ENCODE data around the gene CDK9. TPM values are rescaled to one million over a fixed set of nuclear protein-coding genes. Genes with fewer than 3 reads are reported as not detected.

CDK9 gene
- total RNA-seq, 2 experiments from 2014 or later: 112 to 115 TPM

DNA sequence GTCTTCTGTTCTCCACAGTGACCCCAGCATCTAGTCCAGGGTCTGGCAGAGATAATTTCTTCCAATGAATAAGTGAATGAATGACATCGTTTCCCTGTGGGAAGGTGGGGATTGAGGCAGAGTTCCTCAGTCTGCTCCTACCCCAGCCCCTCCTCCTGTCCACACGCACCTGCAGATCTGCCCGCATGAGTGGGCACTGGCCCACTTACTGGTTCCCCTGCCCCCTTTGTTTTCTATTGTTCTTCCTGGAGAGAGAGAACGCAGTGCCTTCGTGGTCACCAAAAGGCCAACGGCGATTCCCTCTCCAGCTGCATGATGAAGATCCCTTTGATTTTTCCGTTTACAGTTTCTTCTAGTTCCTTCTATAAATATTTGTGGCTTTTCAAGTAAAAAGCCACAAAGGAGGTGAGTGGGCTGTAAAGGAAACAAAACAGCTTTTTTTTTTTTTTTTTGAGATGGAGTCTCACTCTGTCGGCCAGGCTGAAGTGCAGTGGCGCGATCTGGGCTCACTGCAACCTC is 11.1 kb downstream of the CDK9 start:
- CTCF ChIA-PET: interaction anchor here (0.6 to 1.3 kb wide), 4 partner anchors 8 to 264 kb away, joined by 3 to 5 read pairs (median 4); no protein-coding TSS in a partner anchor
- Mint-ChIP-seq H3K27me3 (no peaks in the 10 kb centered on the region), H3K4me1 (peaks cover 34% of the 10 kb centered on the region), H3K9me3 (no peaks in the 10 kb centered on the region), H3K4me3 (peak overlapping the region; percentile 35), H3K27ac (peak overlapping the region; percentile 68), H3K36me3 (ENCODE audit: low read depth) (peaks cover 20% of the 10 kb centered on the region)
- DNase-seq: no peak
- POLR2A ChIA-PET: interaction anchor here (0.6 to 4.9 kb wide), 2 partner anchors 10 to 14 kb away, joined by 3 to 44 read pairs; partner anchors contain the start of gene CDK9

GRCh38 chr9:127801955-127802575 is 16.2 kb downstream of the CDK9 start:
- no peaks in the 10 kb centered on the region for H3K27me3 Mint-ChIP-seq
- peaks cover 39% of the 10 kb centered on the region for H3K4me1 Mint-ChIP-seq
- peaks cover 9% of the 10 kb centered on the region for H3K36me3 Mint-ChIP-seq (ENCODE audit: low read depth)
- no peak for DNase-seq
- H3K27ac Mint-ChIP-seq: peak overlapping the region; percentile 92
- H3K9me3 Mint-ChIP-seq: no peaks in the 10 kb centered on the region
- ChIA-PET POLR2A (interaction anchor here (0.7 to 2.8 kb wide), 9 partner anchors 9 to 115 kb away, joined by 3 to 16 read pairs (median 4); partner anchors contain the start of genes CDK9, ENG, ST6GALNAC4 and TOR2A), CTCF (interaction anchor here (1.1 to 2.1 kb wide), 3 partner anchors 67 to 119 kb away, joined by 4 to 10 read pairs (median 4); partner anchors contain the start of gene TOR2A)
- H3K4me3 Mint-ChIP-seq: peak overlapping the region; percentile 93

- Mint-ChIP-seq H3K27me3 (no peaks in the 10 kb centered on the region), H3K4me3 (peak within 1 kb of the TSS; percentile 93), H3K27ac (peak within 1 kb of the TSS; percentile 92), H3K4me1 (peaks cover 32% of the 10 kb centered on the region), H3K36me3 (ENCODE audit: low read depth) (peaks cover 15% of the 10 kb centered on the region), H3K9me3 (no peaks in the 10 kb centered on the region)
- DNase-seq: peak; percentile 85
- POLR2A ChIA-PET: interaction anchor here (0.7 to 2.8 kb wide), 12 partner anchors 10 to 128 kb away, joined by 3 to 16 read pairs (median 3); partner anchors contain the start of genes CDK9, PIP5KL1, ST6GALNAC4 and TOR2A
- CTCF ChIA-PET: interaction anchor here (1.1 to 4.1 kb wide), 4 partner anchors 67 to 119 kb away, joined by 4 to 17 read pairs (median 7); partner anchors contain the start of gene TOR2A
These were observed 17.0 kb downstream of the CDK9 start, which contains the start of gene FPGS for GRCh38 chr9:127802576-127803443. Gene FPGS, plus strand, starts transcription at chr9:127802882. Its CDS starts 43 bp downstream, at chr9:127802925.

DNA sequence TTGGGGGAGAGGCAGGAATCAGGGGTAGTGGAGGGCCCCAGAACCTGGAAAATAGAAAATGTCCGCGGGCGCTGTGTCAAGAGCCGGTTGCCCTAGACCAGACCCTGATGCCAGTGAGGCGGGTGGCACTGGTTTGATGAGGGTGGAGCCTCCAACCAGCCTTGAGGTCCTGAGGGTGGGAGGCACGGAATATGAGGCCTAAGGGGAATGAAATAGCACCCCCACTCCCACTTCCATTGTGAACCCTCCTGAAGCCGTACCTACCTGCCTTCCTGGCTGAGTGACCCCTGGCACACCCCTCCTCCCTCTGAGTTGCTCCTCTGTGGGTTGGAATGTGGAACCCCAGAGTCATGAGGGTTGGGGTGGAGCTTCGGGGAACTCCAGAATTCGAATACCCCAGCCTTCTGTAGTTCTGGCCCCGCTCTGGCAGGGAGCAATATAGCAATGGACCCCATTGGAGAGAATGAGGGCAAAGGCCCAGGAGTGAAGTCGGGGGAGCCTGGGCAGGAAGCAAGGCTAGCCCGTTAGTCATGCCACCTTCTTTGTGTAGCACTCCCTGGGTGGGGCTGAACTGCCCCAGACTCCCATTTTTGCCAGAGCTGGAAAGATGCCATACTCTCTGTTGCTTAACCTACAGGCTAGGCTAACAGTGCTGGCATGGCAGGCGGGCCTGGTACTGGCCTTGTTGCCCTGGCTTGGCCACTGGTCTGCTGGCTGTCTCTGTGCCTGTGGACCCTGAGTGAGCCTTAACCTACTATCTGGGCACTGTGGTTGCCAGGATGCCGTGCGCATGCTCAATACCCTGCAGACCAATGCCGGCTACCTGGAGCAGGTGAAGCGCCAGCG is 17.9 kb downstream of the CDK9 start:
- Mint-ChIP-seq H3K27me3 (no peaks in the 10 kb centered on the region), H3K4me1 (peaks cover 31% of the 10 kb centered on the region), H3K27ac (peak overlapping the region; percentile 92), H3K36me3 (ENCODE audit: low read depth) (peaks cover 15% of the 10 kb centered on the region), H3K9me3 (no peaks in the 10 kb centered on the region), H3K4me3 (peak overlapping the region; percentile 93)
- ChIA-PET CTCF (interaction anchor here (4.1 kb wide), 1 partner anchor 66 kb away, joined by 17 read pairs; no protein-coding TSS in a partner anchor), POLR2A (interaction anchor here (1.0 to 2.8 kb wide), 5 partner anchors 11 to 127 kb away, joined by 3 to 16 read pairs (median 3); partner anchors contain the start of genes CDK9 and PIP5KL1)
- peak; percentile 35 for DNase-seq

GRCh38 chr9:127805620-127806019 is 19.8 kb downstream of the CDK9 start:
- DNase-seq: peak; percentile 51
- CTCF ChIA-PET: interaction anchor here (0.7 to 4.1 kb wide), 7 partner anchors 13 to 134 kb away, joined by 3 to 17 read pairs (median 3); no protein-coding TSS in a partner anchor
- POLR2A ChIA-PET: no interaction called here
- H3K36me3 Mint-ChIP-seq (ENCODE audit: low read depth): peaks cover 26% of the 10 kb centered on the region
- H3K27me3 Mint-ChIP-seq: no peaks in the 10 kb centered on the region
- no peak overlapping the region for H3K4me3 Mint-ChIP-seq
- peaks cover 31% of the 10 kb centered on the region for H3K4me1 Mint-ChIP-seq
- no peak overlapping the region for H3K27ac Mint-ChIP-seq
- no peaks in the 10 kb centered on the region for H3K9me3 Mint-ChIP-seq

DNA sequence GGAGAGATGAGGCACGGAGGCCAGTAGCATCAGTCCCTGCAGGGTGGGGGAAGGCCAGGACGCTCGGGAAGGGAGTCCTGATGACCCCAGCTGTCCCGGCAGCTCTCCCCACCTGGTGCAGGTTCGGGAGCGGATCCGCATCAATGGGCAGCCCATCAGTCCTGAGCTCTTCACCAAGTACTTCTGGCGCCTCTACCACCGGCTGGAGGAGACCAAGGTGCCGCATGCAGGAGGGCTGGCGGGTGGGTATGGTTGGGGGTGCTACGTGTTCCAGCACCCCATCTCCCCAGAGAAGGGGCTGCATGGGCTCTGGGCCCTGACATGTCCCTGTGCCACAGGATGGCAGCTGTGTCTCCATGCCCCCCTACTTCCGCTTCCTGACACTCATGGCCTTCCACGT is 21.0 kb downstream of the CDK9 start:
- Mint-ChIP-seq H3K4me1 (peaks cover 26% of the 10 kb centered on the region), H3K36me3 (ENCODE audit: low read depth) (peaks cover 28% of the 10 kb centered on the region), H3K9me3 (no peaks in the 10 kb centered on the region), H3K4me3 (no peak overlapping the region), H3K27me3 (no peaks in the 10 kb centered on the region), H3K27ac (no peak overlapping the region)
- DNase-seq: no peak
- ChIA-PET POLR2A (no interaction called here), CTCF (interaction anchor here (1.1 to 4.1 kb wide), 3 partner anchors 21 to 72 kb away, joined by 3 to 17 read pairs (median 4); partner anchors contain the start of gene CDK9)

GRCh38 chr9:127808347-127809001 is 22.6 kb downstream of the CDK9 start:
- POLR2A ChIA-PET: no interaction called here
- peaks cover 28% of the 10 kb centered on the region for H3K36me3 Mint-ChIP-seq (ENCODE audit: low read depth)
- no peak overlapping the region for H3K4me3 Mint-ChIP-seq
- no peak for DNase-seq
- H3K27ac Mint-ChIP-seq: no peak overlapping the region
- no peaks in the 10 kb centered on the region for H3K27me3 Mint-ChIP-seq
- H3K4me1 Mint-ChIP-seq: peaks cover 17% of the 10 kb centered on the region
- no peaks in the 10 kb centered on the region for H3K9me3 Mint-ChIP-seq
- CTCF ChIA-PET: interaction anchor here (0.7 to 0.8 kb wide), 2 partner anchors 47 to 74 kb away, joined by 3 read pairs; partner anchors contain the start of gene TOR2A

GRCh38 chr9:127809002-127809539 is 23.2 kb downstream of the CDK9 start:
- DNase-seq: no peak
- Mint-ChIP-seq H3K36me3 (ENCODE audit: low read depth) (peaks cover 29% of the 10 kb centered on the region), H3K9me3 (no peaks in the 10 kb centered on the region), H3K27me3 (no peaks in the 10 kb centered on the region), H3K4me3 (no peak overlapping the region), H3K27ac (no peak overlapping the region), H3K4me1 (peaks cover 13% of the 10 kb centered on the region)
- ChIA-PET CTCF (interaction anchor here (0.7 to 0.8 kb wide), 2 partner anchors 46 to 74 kb away, joined by 3 read pairs; partner anchors contain the start of gene TOR2A), POLR2A (no interaction called here)

DNA sequence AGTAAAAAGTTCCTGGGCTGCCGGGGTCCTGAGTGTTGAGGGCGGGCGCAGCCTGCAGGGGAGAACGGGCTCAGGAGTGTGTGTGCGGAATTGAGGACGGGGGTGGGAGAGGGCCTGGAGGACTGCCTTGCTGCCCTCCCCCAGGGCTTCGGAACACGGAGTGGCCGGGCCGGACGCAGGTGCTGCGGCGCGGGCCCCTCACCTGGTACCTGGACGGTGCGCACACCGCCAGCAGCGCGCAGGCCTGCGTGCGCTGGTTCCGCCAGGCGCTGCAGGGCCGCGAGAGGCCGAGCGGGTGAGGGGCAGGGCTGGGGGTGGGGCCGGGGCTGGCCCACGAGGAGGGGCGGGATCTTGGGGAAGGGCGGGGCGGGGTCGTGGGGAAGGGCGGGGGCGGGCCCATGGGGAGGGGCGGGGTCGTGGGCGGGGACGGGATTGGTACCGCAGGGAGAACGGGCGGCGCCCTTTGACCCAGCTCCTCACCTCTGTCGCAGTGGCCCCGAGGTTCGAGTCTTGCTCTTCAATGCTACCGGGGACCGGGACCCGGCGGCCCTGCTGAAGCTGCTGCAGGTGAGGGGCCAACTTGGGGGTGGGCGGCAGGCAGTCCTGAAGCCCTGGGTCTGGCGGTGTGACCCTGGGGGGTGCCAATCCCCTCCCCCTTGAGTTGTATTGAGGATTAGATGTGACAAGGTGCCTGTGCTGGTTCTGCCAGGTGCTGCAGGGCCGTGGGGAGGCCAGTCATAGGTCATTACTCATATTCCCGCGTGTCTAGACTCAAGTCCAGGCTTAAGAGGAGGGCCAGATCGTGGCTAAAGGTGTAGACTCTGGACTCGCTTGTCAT is 23.9 kb downstream of the CDK9 start:
- ChIA-PET CTCF (interaction anchor here (0.7 kb wide), 1 partner anchor 45 kb away, joined by 3 read pairs; no protein-coding TSS in a partner anchor), POLR2A (no interaction called here)
- no peaks in the 10 kb centered on the region for H3K27me3 Mint-ChIP-seq
- H3K36me3 Mint-ChIP-seq (ENCODE audit: low read depth): peaks cover 29% of the 10 kb centered on the region
- H3K27ac Mint-ChIP-seq: no peak overlapping the region
- no peak overlapping the region for H3K4me3 Mint-ChIP-seq
- peaks cover 6% of the 10 kb centered on the region for H3K4me1 Mint-ChIP-seq
- no peak for DNase-seq
- H3K9me3 Mint-ChIP-seq: no peaks in the 10 kb centered on the region

DNA sequence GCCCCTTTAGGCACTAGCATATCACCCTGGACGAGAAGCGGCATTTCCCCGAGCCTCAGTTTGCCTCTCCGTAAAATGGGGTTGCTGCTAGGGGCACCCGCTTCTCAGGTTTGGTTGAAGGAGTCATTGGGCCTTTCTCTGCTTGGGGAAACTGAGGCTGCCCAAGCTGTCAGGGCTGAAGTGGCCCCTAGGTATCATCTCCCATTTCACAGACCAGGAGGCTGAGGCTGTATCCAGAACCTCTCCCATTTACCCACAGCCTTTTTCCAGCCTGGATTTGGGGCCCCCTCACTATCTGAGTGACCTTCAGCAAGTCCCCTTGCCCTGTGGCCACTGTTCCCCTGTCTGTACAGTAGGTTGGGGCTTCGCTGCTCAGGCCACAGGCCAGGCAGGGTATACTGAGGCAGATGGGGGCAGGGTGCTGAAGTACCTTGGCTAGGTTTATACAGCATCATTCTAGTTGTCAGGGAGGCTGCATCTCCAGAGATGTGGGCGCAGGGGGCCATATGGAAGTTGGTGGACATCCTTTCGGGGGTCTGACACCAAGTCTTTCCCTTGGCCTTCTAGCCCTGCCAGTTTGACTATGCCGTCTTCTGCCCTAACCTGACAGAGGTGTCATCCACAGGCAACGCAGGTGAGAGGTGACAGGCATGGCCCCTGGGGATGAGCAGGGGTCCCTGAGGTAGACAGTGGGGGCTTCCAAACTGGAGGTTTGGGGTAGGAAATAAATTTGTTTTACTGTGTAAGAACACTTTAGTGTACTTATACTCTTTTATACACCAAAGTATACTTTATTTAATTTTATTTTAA is 24.7 kb downstream of the CDK9 start:
- CTCF ChIA-PET: interaction anchor here (2.0 kb wide), 1 partner anchor 59 kb away, joined by 5 read pairs; no protein-coding TSS in a partner anchor
- Mint-ChIP-seq H3K9me3 (no peaks in the 10 kb centered on the region), H3K4me3 (no peak overlapping the region), H3K27ac (no peak overlapping the region), H3K27me3 (no peaks in the 10 kb centered on the region), H3K4me1 (peaks cover 6% of the 10 kb centered on the region), H3K36me3 (ENCODE audit: low read depth) (peaks cover 28% of the 10 kb centered on the region)
- POLR2A ChIA-PET: no interaction called here
- DNase-seq: no peak

Data from activated CD4-positive, alpha-beta memory T cell treated with anti-CD3 and anti-CD28 coated beads, Interleukin-2, amount 10 ng/mL, durations not matched to agents 7 days and 5 days (primary cell).